ENCODE measurements around the gene GARNL3. TPM values are rescaled to one million over a fixed set of nuclear protein-coding genes. Genes with fewer than 3 reads are reported as not detected.
A peak's percentile ranks its signal among the peaks of the same experiment; 100 is the strongest.

Gene GARNL3
- total RNA-seq, 1 donor = 5.8 TPM

GRCh38 chr9:127437497-127438264 is 173.1 kb downstream of the GARNL3 start:
- Histone ChIP-seq H3K27me3 (ENCODE audit: insufficient read depth, low read length) (no peaks in the 10 kb centered on the region), H3K36me3 (ENCODE audit: insufficient read depth, low read length) (peaks cover 84% of the 10 kb centered on the region), H3K4me2 (ENCODE audit: insufficient read depth, low read length) (no peak overlapping the region), H3K9me3 (ENCODE audit: low read depth, low read length) (no peaks in the 10 kb centered on the region), H3K27ac (ENCODE audit: low read depth, low read length) (no peak overlapping the region), H3K4me1 (ENCODE audit: insufficient read depth, low read length) (no peaks in the 10 kb centered on the region), H3K79me2 (ENCODE audit: insufficient read depth, low read length) (peaks cover 3% of the 10 kb centered on the region), H3K4me3 (ENCODE audit: insufficient read depth, low read length) (no peak overlapping the region), H4K20me1 (ENCODE audit: insufficient read depth, low read length) (peaks cover 5% of the 10 kb centered on the region), H2AFZ (ENCODE audit: low read length) (no peak overlapping the region)
- no peak for TF ChIP-seq CTCF (IDR thresholded peaks at IDR 0.05; ENCODE audit: extremely low read depth, low read depth, low read length)
- peak; percentile 46 for DNase-seq (ENCODE audit: insufficient read length, low spot score, missing footprints)

- no peaks in the 10 kb centered on the region for H3K9me3 ChIP-seq (ENCODE audit: low read depth, low read length)
- no peak overlapping the region for H3K27ac ChIP-seq (ENCODE audit: low read depth, low read length)
- no peak for TF ChIP-seq CTCF (IDR thresholded peaks at IDR 0.05; ENCODE audit: extremely low read depth, low read depth, low read length)
- no peaks in the 10 kb centered on the region for H3K79me2 ChIP-seq (ENCODE audit: insufficient read depth, low read length)
- H3K36me3 ChIP-seq (ENCODE audit: insufficient read depth, low read length) = peaks cover 85% of the 10 kb centered on the region
- H3K4me3 ChIP-seq (ENCODE audit: insufficient read depth, low read length) = no peak overlapping the region
- H3K4me1 ChIP-seq (ENCODE audit: insufficient read depth, low read length) = no peaks in the 10 kb centered on the region
- H2AFZ ChIP-seq (ENCODE audit: low read length) = no peak overlapping the region
- no peaks in the 10 kb centered on the region for H4K20me1 ChIP-seq (ENCODE audit: insufficient read depth, low read length)
- no peaks in the 10 kb centered on the region for H3K27me3 ChIP-seq (ENCODE audit: insufficient read depth, low read length)
- no peak overlapping the region for H3K4me2 ChIP-seq (ENCODE audit: insufficient read depth, low read length)
- no peak for DNase-seq (ENCODE audit: insufficient read length, low spot score, missing footprints)
Observed at GRCh38 chr9:127438394-127438793, 173.8 kb downstream of the GARNL3 start.

Other genes with a start within 250 kb of the GARNL3 start
- gene ANGPTL2, start 142.1 kb upstream of the GARNL3 start, total RNA-seq = 39.8 and 72.5 TPM in 2 replicates
- 5.4 and 6.8 TPM in 2 replicates for gene SLC2A8, start 132.4 kb downstream of the GARNL3 start, total RNA-seq
- gene ZNF79, start 159.6 kb downstream of the GARNL3 start, total RNA-seq = 11.9 and 13.3 TPM in 2 replicates
- 1,103 and 1,259 TPM in 2 replicates for gene RPL12, start 186.6 kb downstream of the GARNL3 start, total RNA-seq
- gene LRSAM1, start 186.7 kb downstream of the GARNL3 start, total RNA-seq = 12.3 and 13.0 TPM in 2 replicates

All from osteoblast (primary cell).